Activated naive CD4-positive, alpha-beta T cell treated with anti-CD3 and anti-CD28 coated beads, Interleukin-2, amount 50 U/mL, for 24 hours (primary cell): ENCODE data around the gene TSR1.

Source experiments
- H3K27ac Mint-ChIP-seq: one replicate; pipeline ENCODE4 v1.8.0; 2021; ENCODE audit warnings: mild to moderate bottlenecking, mixed read lengths
- H3K27me3 Mint-ChIP-seq: one replicate; pipeline ENCODE4 v1.8.0; 2021; ENCODE audit warnings: mixed read lengths
- H3K36me3 Mint-ChIP-seq: one replicate; pipeline ENCODE4 v1.8.0; 2021; ENCODE audit warnings: mixed read lengths
- H3K4me1 Mint-ChIP-seq: one replicate; pipeline ENCODE4 v1.8.0; 2021; ENCODE audit warnings: mixed read lengths
- H3K4me3 Mint-ChIP-seq: one replicate; pipeline ENCODE4 v1.8.0; 2021; ENCODE audit warnings: mild to moderate bottlenecking, mixed read lengths
- H3K9me3 Mint-ChIP-seq: one replicate; pipeline ENCODE4 v1.8.0; 2021; ENCODE audit warnings: mixed read lengths

TSR1 gene

GRCh38 chr17:2361010-2361760 lies 24.9 kb upstream of the TSR1 start:
- no peak overlapping the region for H3K4me3 Mint-ChIP-seq
- H3K36me3 Mint-ChIP-seq = no peaks in the 10 kb centered on the region
- H3K9me3 Mint-ChIP-seq = no peaks in the 10 kb centered on the region
- no peak overlapping the region for H3K27ac Mint-ChIP-seq
- no peaks in the 10 kb centered on the region for H3K27me3 Mint-ChIP-seq
- no peaks in the 10 kb centered on the region for H3K4me1 Mint-ChIP-seq

GRCh38 chr17:2357931-2358434 lies 21.7 kb upstream of the TSR1 start:
- H3K4me1 Mint-ChIP-seq = peaks cover 15% of the 10 kb centered on the region
- no peaks in the 10 kb centered on the region for H3K36me3 Mint-ChIP-seq
- H3K27ac Mint-ChIP-seq = no peak overlapping the region
- no peak overlapping the region for H3K4me3 Mint-ChIP-seq
- H3K9me3 Mint-ChIP-seq = no peaks in the 10 kb centered on the region
- no peaks in the 10 kb centered on the region for H3K27me3 Mint-ChIP-seq

GRCh38 chr17:2357237-2357636 lies 21.0 kb upstream of the TSR1 start:
- no peaks in the 10 kb centered on the region for H3K36me3 Mint-ChIP-seq
- no peak overlapping the region for H3K27ac Mint-ChIP-seq
- H3K27me3 Mint-ChIP-seq = no peaks in the 10 kb centered on the region
- no peak overlapping the region for H3K4me3 Mint-ChIP-seq
- no peaks in the 10 kb centered on the region for H3K9me3 Mint-ChIP-seq
- H3K4me1 Mint-ChIP-seq = peaks cover 16% of the 10 kb centered on the region

- no peaks in the 10 kb centered on the region for H3K27me3 Mint-ChIP-seq
- H3K36me3 Mint-ChIP-seq = no peaks in the 10 kb centered on the region
- peaks cover 16% of the 10 kb centered on the region for H3K4me1 Mint-ChIP-seq
- H3K4me3 Mint-ChIP-seq = peak overlapping the region; percentile 70
- no peaks in the 10 kb centered on the region for H3K9me3 Mint-ChIP-seq
- H3K27ac Mint-ChIP-seq = peak overlapping the region; percentile 10
Measured at GRCh38 chr17:2354311-2354710, 18.1 kb upstream of the TSR1 start.

- H3K9me3 Mint-ChIP-seq = no peaks in the 10 kb centered on the region
- H3K27ac Mint-ChIP-seq = no peak overlapping the region
- H3K27me3 Mint-ChIP-seq = no peaks in the 10 kb centered on the region
- H3K4me1 Mint-ChIP-seq = peaks cover 16% of the 10 kb centered on the region
- H3K4me3 Mint-ChIP-seq = no peak overlapping the region
- no peaks in the 10 kb centered on the region for H3K36me3 Mint-ChIP-seq
Measured at GRCh38 chr17:2351269-2351668, 15.0 kb upstream of the TSR1 start.

GRCh38 chr17:2347805-2348685 lies 11.8 kb upstream of the TSR1 start:
- peaks cover 2% of the 10 kb centered on the region for H3K36me3 Mint-ChIP-seq
- no peak overlapping the region for H3K27ac Mint-ChIP-seq
- peaks cover 7% of the 10 kb centered on the region for H3K4me1 Mint-ChIP-seq
- no peaks in the 10 kb centered on the region for H3K9me3 Mint-ChIP-seq
- no peaks in the 10 kb centered on the region for H3K27me3 Mint-ChIP-seq
- no peak overlapping the region for H3K4me3 Mint-ChIP-seq

GRCh38 chr17:2346475-2346874 lies 10.2 kb upstream of the TSR1 start:
- Mint-ChIP-seq H3K27me3 (no peaks in the 10 kb centered on the region), H3K36me3 (peaks cover 4% of the 10 kb centered on the region), H3K4me3 (no peak overlapping the region), H3K27ac (no peak overlapping the region), H3K9me3 (no peaks in the 10 kb centered on the region), H3K4me1 (peaks cover 10% of the 10 kb centered on the region)

- Mint-ChIP-seq H3K27me3 (no peaks in the 10 kb centered on the region), H3K9me3 (no peaks in the 10 kb centered on the region), H3K4me3 (no peak overlapping the region), H3K4me1 (peaks cover 13% of the 10 kb centered on the region), H3K36me3 (peaks cover 4% of the 10 kb centered on the region), H3K27ac (no peak overlapping the region)
Measured at GRCh38 chr17:2344528-2344927, 8.3 kb upstream of the TSR1 start.

GRCh38 chr17:2343421-2343820 lies 7.2 kb upstream of the TSR1 start:
- Mint-ChIP-seq H3K36me3 (peaks cover 4% of the 10 kb centered on the region), H3K4me1 (peaks cover 20% of the 10 kb centered on the region), H3K27ac (no peak overlapping the region), H3K27me3 (no peaks in the 10 kb centered on the region), H3K4me3 (no peak overlapping the region), H3K9me3 (no peaks in the 10 kb centered on the region)

- Mint-ChIP-seq H3K4me3 (peak overlapping the region; percentile 86), H3K4me1 (peaks cover 20% of the 10 kb centered on the region), H3K27me3 (no peaks in the 10 kb centered on the region), H3K9me3 (no peaks in the 10 kb centered on the region), H3K36me3 (peaks cover 17% of the 10 kb centered on the region), H3K27ac (peak overlapping the region; percentile 70)
Measured at GRCh38 chr17:2338315-2338657, 2.0 kb upstream of the TSR1 start.

GRCh38 chr17:2337544-2338314 lies 1.5 kb upstream of the TSR1 start:
- H3K27me3 Mint-ChIP-seq = no peaks in the 10 kb centered on the region
- H3K27ac Mint-ChIP-seq = peak overlapping the region; percentile 70
- H3K4me3 Mint-ChIP-seq = peak overlapping the region; percentile 86
- H3K36me3 Mint-ChIP-seq = peaks cover 17% of the 10 kb centered on the region
- H3K9me3 Mint-ChIP-seq = no peaks in the 10 kb centered on the region
- H3K4me1 Mint-ChIP-seq = peaks cover 17% of the 10 kb centered on the region

- no peaks in the 10 kb centered on the region for H3K9me3 Mint-ChIP-seq
- peaks cover 17% of the 10 kb centered on the region for H3K4me1 Mint-ChIP-seq
- H3K27ac Mint-ChIP-seq = peak within 1 kb of the TSS; percentile 99
- peaks cover 17% of the 10 kb centered on the region for H3K36me3 Mint-ChIP-seq
- no peaks in the 10 kb centered on the region for H3K27me3 Mint-ChIP-seq
- peak within 1 kb of the TSS; percentile 86 for H3K4me3 Mint-ChIP-seq
Measured at GRCh38 chr17:2336852-2337543, 741 bp upstream of the TSR1 start, which contains the start of gene SGSM2. Gene SGSM2 (plus strand): TSS chr17:2337501. CDS start chr17:2337689, 188 bp downstream.

- peak overlapping the region; percentile 99 for H3K27ac Mint-ChIP-seq
- no peaks in the 10 kb centered on the region for H3K27me3 Mint-ChIP-seq
- no peak overlapping the region for H3K4me3 Mint-ChIP-seq
- H3K4me1 Mint-ChIP-seq = peaks cover 14% of the 10 kb centered on the region
- H3K9me3 Mint-ChIP-seq = no peaks in the 10 kb centered on the region
- peaks cover 14% of the 10 kb centered on the region for H3K36me3 Mint-ChIP-seq
Measured at GRCh38 chr17:2335726-2336214, 487 bp downstream of the TSR1 start.

- Mint-ChIP-seq H3K9me3 (no peaks in the 10 kb centered on the region), H3K36me3 (peaks cover 26% of the 10 kb centered on the region), H3K27ac (no peak overlapping the region), H3K27me3 (no peaks in the 10 kb centered on the region), H3K4me3 (no peak overlapping the region), H3K4me1 (peaks cover 10% of the 10 kb centered on the region)
Measured at GRCh38 chr17:2331303-2331702, 5.0 kb downstream of the TSR1 start.
